Measurements from ENCODE around the gene TFAP2A.

TFAP2A gene

GRCh38 chr6:10425975-10426780 lies 11.3 kb upstream of the TFAP2A start:
- no peak for DNase-seq

GRCh38 chr6:10425176-10425974 lies 10.5 kb upstream of the TFAP2A start:
- DNase-seq, result no peak

- DNase-seq, result no peak
These were observed 9.2 kb upstream of the TFAP2A start for GRCh38 chr6:10424040-10424439.

GRCh38 chr6:10422737-10423034 lies 7.8 kb upstream of the TFAP2A start:
- no peak for DNase-seq

GRCh38 chr6:10421921-10422736 lies 7.3 kb upstream of the TFAP2A start:
- no peak for DNase-seq

GRCh38 chr6:10421158-10421920 lies 6.5 kb upstream of the TFAP2A start:
- no peak for DNase-seq

- no peak for DNase-seq
These were observed 5.8 kb upstream of the TFAP2A start for GRCh38 chr6:10420546-10421157.

GRCh38 chr6:10419749-10420545 lies 5.1 kb upstream of the TFAP2A start:
- DNase-seq, result no peak

GRCh38 chr6:10418862-10419748 lies 4.2 kb upstream of the TFAP2A start:
- DNase-seq, result no peak

- no peak for DNase-seq
These were observed 3.5 kb upstream of the TFAP2A start for GRCh38 chr6:10418361-10418861.

- no peak for DNase-seq
These were observed 2.8 kb upstream of the TFAP2A start for GRCh38 chr6:10417681-10418104.

- no peak for DNase-seq
These were observed 2.2 kb upstream of the TFAP2A start for GRCh38 chr6:10416863-10417641.

- DNase-seq, result no peak
These were observed 1.6 kb upstream of the TFAP2A start for GRCh38 chr6:10416516-10416862.

- no peak for DNase-seq
These were observed 975 bp upstream of the TFAP2A start for GRCh38 chr6:10415617-10416480.

GRCh38 chr6:10413850-10414738 lies 780 bp downstream of the TFAP2A start:
- DNase-seq, result no peak

GRCh38 chr6:10413262-10413849 lies 1.5 kb downstream of the TFAP2A start:
- no peak for DNase-seq

Data from CD4-positive, alpha-beta T cell treated with Interleukin-12 subunit alpha and Interleukin-12 subunit beta, for 1 hour (primary cell).